Thyroid gland (tissue), 4 donors: ENCODE results near the gene PELI2.

ENCODE experiments used
- POLR2A ChIP-seq, 2 donors: fragments of 450-650 bp; IDR thresholded peaks; one replicate each; pipeline ENCODE4 v1.6.1; 2017; ENCODE audit warnings: antibody characterized with exemption in 2 of 2, mild to moderate bottlenecking in 2 of 2, moderate library complexity in 1 of 2
- TF ChIP-seq, protein P1 (sequence below), 6 experiments: fragments of 200-600 bp in 3 of 6; fragments of 450-650 bp in 3 of 6; sonication (generic) in 3 of 6; IDR thresholded peaks; one replicate each; pipeline ENCODE4 v1.5.1; 2016 to 2019; ENCODE audit warnings: antibody characterized with exemption in 6 of 6, mild to moderate bottlenecking in 2 of 6, inconsistent platforms in 1 of 6, moderate library complexity in 1 of 6

DNA sequence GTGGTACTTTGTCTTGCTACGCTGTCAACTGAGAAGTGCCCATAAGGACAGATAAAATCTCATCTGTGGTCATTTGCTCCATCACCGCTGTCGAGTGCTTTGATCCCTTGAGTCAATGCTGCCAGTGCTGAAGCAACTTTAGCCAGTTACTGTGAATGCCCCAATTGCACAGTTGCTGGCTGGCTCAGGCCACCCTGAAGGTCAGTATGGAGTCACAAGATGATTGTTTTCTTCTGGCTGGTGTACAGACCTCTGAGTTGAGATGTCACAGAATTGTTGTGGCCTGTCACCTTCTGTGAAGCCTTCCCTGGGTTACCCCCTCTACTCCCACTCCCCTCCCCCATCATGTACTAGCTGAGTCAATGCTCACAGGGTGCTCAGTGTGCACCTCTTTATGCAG lies 92.9 kb downstream of the PELI2 start:
- TF ChIP-seq, protein P1, sequence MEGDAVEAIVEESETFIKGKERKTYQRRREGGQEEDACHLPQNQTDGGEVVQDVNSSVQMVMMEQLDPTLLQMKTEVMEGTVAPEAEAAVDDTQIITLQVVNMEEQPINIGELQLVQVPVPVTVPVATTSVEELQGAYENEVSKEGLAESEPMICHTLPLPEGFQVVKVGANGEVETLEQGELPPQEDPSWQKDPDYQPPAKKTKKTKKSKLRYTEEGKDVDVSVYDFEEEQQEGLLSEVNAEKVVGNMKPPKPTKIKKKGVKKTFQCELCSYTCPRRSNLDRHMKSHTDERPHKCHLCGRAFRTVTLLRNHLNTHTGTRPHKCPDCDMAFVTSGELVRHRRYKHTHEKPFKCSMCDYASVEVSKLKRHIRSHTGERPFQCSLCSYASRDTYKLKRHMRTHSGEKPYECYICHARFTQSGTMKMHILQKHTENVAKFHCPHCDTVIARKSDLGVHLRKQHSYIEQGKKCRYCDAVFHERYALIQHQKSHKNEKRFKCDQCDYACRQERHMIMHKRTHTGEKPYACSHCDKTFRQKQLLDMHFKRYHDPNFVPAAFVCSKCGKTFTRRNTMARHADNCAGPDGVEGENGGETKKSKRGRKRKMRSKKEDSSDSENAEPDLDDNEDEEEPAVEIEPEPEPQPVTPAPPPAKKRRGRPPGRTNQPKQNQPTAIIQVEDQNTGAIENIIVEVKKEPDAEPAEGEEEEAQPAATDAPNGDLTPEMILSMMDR (IDR thresholded peaks at IDR 0.05), result no peak
- TF ChIP-seq POLR2A (IDR thresholded peaks at IDR 0.05), result no peak
